ENCODE results near the gene USP6NL.

GRCh38 chr10:11617233-11617632, 5.8 kb upstream of the USP6NL start:
- TF ChIP-seq CTCF (optimal IDR thresholded peaks at IDR 0.05 in 1 of 3, IDR thresholded peaks at IDR 0.05 in 1 of 3, conservative IDR thresholded peaks at IDR 0.05 in 1 of 3; ENCODE audit: extremely low read depth in 1 of 3, insufficient read depth in 2 of 3, low read length in 3 of 3) (no peak), EZH2 (IDR thresholded peaks at IDR 0.05; ENCODE audit: low read length) (no peak)
